Measurements from ENCODE around the gene IVD.
A peak's percentile ranks its signal among the peaks of the same experiment; 100 is the strongest.

IVD gene

DNA sequence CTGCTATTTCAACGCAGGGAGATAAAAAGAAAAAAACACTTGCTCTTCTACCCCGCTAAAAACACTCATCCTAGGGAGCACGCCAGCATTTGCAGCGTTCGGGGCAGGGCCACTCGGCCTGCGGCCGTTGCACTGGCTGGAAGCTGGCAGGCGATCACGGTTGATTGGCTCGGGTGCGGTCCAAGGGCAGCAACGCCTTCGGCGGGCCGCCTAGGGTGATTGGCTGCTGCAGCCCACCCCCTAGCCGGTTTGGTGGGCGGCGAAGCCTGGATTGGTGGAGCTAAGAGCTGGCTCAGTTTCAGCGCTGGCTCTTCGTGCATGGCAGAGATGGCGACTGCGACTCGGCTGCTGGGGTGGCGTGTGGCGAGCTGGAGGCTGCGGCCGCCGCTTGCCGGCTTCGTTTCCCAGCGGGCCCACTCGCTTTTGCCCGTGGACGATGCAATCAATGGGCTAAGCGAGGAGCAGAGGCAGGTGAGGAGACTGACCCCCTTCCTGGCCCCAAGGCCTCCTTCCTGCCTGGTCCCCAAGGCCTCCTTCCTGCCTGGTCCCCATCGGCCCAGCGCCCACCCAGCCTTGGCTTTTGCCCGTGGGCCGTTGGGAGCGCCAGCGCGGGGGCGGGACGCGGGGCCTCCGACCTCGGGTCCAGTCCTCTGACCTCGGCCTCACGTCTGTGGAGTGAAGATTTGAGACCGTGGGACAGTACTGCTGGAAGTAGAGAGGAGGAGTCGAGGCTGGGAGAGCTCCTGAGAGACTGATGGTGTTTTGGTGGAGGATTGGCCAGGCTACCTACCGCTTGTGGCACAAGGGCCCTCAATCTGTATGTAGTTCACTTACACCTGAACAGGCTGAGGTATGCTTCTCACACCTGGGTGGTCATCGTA is at the start of gene IVD:
Gene IVD, plus strand, starts transcription at position 295 of the 881 bp plus-strand sequence. Its CDS starts 33 bp downstream, at position 328.
- peak; percentile 96 for DNase-seq

DNA sequence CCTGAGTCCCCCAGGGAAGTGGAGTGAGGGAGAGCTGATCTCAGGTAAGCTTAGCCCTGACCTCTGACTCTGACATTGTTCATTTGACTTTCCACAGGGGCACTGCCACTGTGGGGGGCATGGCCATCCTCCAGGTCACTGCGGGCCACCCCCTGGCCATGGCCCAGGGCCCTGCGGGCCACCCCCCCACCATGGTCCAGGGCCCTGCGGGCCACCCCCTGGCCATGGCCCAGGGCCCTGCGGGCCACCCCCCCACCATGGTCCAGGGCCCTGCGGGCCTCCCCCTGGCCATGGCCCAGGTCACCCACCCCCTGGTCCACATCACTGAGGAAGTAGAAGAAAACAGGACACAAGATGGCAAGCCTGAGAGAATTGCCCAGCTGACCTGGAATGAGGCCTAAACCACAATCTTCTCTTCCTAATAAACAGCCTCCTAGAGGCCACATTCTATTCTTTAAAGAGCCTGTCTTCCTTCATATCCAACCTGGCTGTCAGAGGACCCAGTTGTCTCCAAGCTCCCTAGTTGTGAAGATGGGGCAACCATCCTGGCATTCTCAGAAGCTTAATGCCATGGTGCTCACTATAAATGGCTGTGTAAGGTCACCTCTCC is 49.5 kb upstream of the IVD start:
- no peak for DNase-seq

DNA sequence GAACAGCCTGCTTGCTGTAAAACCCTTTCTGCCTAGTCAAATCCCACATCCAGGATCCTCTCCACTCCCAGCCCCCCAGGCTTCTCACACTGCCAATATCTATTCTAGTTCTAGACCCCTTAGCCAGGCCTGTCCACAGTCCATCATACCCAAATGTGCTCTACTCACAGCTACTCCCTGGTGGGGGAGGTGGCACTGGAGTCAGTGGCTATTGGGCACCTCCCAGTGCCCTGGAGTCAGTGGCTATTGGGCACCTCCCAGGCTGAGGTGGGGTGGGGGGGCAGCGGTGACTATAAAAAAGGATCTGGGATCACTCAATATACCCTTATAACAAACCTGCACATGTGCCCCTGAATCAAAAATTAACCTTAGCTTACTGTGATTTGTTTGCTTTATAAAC is 48.3 kb upstream of the IVD start:
- DNase-seq, result no peak

DNA sequence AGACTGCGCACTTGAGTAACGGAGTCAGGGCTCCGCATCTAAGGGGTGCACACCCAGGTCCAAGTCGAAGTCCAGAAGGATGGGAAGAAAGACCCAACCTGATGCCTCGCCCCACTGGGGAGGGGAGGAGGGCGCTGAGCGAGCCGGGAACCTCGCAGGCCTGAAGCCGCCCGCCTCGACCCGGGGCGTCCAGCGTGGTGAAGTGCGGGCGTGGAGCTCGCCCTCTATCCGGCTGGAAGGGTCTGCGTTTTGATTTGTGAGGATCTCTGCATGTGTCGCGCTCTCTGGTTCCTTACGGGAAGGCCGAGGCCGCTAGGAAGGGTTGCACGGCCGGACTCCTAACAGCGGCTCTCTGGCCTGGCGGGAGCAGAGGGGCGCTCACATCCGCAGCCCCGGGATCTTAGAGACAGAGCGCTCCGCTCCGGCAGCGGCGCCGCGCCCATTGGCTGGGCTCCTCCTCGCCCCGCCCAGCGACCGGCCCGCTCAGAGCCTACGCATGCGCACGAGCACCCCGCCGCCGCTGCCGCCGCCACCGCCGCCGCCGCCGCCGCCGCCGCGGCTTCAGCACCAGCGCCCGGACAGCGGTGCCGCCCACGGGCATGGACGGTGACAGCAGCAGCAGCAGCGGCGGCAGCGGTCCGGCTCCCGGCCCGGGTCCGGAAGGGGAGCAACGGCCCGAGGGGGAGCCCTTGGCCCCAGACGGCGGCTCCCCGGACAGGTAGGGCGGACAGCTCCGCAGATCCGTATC is 47.7 kb upstream of the IVD start, which contains the start of gene DISP2:
Gene DISP2, plus strand, starts transcription at position 497 of the 748 bp plus-strand sequence. Its CDS starts 103 bp downstream, at position 600.
- peak; percentile 92 for DNase-seq

DNA sequence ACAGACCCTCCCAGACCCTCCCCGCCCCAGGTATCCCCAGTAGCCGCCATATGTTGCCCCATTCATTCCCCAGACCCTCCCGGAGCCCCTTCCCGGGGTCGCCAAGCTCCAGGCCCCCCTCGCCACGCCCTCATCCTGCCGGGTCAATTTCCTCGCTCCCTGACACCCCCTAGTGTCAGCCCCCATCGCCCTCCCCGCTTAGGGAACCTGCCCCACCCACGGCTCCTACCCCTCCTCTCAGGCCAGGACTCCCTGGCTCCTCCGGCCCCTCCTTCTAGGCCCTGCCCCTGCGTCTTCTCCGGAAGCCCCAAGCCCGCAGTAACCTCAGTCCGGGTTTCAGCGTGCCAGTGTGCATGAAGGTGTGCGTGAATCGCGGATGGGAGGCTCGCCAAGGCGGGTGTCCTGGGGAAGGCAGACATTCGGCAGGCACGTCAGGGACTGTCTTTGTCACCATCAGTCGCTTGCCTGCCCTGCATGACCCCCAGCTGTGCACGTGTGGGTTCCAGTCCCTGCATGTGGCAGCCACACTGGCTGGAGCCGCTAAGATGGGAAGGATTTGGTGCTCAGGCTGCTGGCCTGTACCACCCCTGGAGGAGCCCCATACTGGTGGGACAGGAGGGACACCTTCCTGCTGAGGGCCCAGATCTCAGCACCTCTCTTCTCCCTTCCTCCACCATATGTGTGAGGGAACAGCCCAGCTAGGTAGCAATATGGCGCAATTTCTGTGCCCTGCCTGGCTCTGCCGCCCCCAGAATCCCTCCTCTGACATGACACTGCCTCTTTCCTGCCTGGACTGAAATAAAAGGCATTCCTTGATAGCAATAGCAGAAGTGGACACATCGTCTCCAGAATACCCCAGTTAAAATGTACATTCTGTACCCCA is 46.9 kb upstream of the IVD start:
- DNase-seq, result no peak

DNA sequence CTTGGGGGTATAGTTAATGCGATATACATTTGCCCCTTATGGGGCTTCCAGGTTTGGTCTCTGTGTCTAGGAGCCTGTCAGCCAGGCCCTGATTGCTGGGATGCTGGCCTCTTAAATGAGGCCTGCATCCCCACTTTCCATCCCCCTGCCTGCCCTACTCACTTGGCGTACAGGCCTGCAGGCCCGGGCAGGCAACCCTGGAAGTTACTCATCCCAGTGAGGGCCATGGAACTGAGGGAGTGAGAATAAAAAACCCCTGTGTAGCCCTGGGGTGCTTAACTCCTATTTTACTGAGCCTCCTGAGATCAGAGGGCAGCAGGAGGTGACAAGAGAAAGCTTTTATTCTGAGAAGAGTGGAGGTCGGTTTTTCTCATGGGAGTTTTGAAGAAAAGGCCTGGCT is 45.6 kb upstream of the IVD start:
- no peak for DNase-seq

DNA sequence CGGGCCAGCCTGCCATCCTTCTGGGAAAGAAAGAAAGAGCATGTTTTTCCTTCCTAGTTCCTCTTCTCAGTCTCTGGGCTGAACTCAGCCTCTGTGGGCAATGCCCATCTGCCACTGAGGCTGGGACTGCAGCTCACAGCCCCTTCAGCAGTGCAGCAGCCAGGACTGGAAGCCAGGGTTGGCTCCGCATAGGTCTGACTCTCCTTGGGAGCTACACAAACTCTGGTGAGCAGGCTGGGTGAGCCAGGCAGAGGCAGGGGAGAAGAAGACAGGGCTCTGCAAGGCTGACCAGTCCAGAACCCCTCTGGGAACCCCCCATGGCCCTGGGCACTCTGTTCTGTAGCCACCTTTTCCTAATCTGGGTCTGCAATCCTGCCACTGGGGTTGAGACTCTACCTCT is 44.0 kb upstream of the IVD start:
- no peak for DNase-seq

DNA sequence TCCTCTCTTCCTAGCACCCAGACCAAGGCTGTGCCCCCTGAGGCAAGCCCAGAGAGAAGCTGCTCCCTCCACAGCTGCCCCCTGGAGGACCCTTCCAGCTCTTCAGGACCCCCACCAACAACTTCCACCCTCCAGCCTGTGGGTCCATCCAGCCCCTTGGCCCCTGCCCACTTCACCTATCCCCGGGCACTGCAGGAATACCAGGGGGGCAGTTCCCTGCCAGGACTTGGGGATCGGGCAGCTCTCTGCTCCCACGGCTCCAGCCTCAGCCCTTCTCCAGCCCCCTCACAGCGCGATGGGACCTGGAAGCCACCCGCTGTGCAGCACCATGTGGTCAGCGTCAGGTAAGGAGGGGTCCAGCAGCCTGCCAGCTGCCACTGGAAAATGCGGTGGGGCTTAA is 42.0 kb upstream of the IVD start:
- no peak for DNase-seq

DNA sequence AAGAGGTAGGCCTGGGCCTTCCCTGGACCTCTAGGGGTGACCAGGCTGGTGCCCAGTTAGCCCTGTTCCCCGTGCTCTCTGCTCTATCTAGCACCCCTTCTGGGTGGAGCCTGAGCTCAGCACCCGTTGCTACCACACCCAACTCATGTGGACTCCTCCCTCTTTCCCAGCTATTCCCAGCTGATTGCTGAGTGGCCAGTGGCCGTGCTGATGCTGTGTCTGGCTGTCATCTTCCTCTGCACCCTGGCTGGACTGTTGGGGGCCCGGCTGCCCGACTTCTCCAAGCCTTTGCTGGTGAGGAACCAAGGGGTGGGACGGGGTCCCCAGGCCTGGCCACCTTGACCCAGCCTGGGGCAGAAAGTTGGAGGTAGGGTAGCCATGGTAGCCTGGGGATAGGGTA is 41.3 kb upstream of the IVD start:
- DNase-seq, result no peak

DNA sequence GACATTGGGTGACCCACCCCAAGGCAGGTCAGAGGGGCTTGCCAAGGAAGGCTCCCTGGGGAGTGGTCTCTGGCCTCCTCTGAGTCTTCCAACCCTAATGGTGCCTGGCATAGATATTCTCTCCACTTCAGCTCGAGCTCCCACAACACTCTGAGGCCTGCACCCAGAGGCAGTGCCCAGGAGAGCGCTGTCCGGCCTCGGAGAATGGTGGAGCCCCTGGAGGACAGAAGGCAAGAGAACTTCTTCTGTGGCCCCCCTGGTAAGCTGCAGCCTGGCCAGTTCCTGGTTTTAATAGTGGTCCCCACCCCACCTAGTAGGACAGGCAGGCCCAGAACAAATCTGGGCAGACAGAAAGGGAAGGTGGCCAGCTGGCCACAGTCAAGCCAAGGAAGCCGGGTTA is 40.6 kb upstream of the IVD start:
- DNase-seq, result no peak

DNA sequence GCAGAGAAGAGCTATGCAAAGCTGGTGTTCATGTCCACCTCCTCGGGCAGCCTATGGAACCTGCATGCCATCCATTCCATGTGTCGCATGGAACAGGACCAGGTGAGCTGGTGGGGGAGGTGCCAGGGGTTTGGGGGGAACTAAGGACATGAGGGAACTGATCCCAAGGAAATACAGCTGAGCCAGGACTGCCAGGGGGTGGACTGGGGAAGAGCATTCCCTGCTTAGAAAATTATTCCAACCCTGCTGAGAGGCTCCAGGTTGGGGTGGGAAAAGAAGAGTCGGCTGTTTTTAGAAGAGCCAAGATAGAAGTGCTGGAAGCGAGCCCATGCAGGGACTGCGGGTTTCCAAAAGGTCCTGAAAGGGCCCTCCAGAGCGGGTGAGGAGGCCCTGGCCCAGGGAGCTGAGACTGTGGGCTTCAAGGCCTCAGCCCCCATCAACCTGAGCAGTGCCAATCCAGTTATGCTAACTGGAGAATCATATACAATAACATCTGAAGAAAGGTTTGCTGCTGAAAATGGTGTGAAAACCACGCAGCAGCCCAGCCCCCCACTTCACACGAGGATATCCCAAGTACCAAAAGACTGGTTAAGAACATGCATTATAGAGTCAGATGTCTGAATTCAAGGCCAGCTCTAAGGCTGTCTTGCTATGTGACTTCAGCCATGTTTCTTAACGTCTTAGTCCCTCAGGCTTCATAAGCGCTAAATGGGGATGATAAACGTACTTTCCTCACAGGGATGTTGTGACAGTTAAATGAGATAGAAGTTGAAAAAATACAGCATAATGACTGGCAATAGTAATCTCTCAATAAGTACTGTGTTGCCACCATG is 39.8 kb upstream of the IVD start:
- no peak for DNase-seq

DNA sequence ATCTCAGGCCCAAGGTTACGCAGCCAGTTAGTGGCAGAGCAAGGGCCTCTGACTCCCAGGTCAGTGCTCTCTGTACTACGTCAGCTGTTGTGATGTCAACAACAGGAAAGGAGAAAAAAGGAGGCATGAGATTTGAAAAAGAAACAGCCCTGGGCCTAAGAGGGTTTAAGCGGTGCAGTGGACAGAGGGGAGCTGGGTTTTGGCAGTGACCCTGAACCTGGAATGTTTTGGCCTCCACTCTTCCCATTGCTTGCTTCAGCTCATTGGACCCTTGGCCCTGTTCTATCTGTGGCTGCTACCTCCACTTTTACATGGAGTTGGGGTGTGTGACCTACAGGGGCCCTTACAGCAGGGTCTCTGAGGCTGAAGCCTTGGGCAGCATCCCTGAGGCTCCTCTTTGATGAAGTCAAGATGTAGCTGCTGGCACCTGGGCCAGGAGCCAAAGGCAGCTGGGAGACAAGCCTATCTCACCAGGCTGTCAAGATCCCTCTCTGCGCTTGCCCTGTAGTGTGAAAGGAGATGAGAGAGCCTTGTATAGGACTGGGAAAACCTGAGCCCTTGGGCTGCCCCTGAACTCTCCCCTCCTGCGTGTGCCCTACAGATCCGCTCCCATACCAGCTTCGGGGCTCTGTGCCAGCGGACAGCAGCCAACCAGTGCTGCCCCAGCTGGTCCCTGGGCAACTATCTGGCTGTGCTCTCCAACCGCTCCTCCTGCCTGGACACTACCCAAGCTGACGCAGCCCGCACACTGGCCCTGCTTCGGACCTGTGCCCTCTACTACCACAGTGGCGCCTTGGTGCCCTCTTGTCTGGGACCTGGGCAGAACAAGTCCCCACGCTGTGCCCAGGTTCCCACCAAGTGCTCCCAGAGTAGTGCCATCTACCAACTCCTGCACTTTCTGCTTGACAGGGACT is 38.9 kb upstream of the IVD start:
- no peak for DNase-seq

DNA sequence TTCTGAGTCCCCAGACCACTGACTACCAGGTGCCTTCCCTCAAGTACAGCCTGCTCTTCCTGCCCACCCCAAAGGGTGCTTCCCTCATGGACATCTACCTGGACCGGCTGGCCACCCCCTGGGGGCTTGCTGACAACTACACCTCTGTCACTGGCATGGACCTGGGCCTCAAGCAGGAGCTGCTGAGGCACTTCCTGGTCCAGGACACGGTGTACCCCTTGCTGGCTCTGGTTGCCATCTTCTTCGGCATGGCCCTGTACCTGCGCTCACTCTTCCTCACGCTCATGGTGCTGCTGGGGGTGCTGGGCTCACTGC is 38.3 kb upstream of the IVD start:
- no peak for DNase-seq

DNA sequence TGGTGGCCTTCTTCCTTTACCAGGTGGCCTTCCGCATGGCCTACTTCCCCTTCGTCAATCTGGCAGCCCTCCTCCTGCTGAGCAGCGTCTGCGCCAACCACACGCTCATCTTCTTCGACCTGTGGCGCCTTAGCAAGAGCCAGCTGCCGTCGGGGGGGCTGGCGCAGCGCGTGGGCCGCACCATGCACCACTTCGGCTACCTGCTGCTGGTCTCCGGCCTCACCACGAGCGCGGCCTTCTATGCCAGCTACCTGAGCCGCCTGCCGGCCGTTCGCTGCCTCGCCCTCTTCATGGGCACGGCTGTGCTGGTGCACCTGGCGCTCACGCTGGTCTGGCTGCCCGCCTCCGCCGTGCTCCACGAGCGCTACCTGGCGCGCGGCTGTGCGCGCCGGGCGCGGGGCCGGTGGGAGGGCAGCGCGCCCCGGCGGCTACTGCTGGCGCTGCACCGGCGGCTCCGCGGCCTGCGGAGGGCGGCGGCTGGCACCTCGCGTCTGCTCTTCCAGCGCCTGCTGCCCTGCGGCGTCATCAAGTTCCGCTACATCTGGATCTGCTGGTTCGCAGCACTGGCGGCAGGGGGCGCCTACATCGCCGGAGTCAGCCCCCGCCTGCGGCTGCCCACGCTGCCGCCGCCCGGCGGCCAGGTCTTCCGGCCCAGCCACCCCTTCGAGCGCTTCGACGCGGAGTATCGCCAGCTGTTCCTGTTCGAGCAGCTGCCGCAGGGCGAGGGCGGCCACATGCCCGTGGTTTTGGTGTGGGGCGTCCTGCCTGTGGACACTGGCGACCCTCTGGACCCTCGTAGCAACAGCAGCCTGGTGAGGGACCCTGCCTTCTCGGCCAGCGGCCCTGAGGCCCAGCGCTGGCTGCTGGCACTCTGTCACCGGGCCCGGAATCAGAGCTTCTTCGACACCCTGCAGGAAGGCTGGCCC is 37.6 kb upstream of the IVD start:
- peak; percentile 85 for DNase-seq

DNA sequence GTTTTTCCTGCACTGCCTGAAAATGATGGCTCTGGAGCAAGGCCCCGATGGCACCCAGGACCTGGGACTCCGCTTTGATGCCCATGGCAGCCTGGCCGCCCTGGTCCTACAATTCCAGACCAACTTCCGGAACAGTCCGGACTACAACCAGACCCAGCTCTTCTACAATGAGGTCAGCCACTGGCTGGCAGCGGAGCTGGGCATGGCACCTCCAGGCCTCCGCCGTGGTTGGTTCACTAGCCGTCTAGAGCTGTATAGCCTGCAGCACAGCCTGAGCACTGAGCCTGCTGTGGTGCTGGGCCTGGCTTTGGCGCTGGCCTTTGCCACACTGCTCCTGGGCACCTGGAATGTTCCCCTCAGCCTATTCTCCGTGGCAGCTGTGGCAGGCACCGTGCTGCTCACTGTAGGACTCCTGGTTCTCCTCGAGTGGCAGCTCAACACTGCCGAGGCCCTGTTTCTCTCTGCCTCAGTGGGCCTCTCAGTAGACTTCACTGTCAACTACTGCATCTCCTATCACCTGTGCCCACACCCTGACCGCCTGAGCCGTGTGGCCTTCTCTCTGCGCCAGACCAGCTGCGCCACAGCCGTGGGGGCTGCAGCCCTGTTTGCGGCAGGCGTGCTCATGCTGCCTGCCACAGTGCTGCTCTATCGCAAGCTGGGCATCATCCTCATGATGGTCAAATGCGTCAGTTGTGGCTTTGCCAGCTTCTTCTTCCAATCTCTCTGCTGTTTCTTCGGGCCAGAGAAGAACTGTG is 36.7 kb upstream of the IVD start:
- DNase-seq, result no peak

DNA sequence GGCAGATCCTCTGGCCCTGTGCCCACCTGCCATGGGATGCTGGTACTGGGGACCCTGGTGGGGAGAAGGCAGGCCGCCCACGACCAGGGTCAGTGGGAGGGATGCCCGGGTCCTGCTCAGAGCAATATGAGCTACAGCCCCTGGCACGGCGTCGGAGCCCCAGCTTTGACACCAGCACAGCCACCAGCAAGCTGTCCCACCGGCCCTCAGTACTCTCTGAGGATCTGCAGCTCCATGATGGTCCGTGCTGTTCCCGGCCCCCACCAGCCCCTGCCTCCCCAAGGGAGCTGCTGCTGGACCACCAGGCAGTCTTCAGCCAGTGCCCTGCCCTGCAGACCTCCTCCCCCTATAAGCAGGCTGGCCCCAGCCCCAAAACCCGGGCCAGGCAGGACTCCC is 36.1 kb upstream of the IVD start:
- DNase-seq, result no peak

DNA sequence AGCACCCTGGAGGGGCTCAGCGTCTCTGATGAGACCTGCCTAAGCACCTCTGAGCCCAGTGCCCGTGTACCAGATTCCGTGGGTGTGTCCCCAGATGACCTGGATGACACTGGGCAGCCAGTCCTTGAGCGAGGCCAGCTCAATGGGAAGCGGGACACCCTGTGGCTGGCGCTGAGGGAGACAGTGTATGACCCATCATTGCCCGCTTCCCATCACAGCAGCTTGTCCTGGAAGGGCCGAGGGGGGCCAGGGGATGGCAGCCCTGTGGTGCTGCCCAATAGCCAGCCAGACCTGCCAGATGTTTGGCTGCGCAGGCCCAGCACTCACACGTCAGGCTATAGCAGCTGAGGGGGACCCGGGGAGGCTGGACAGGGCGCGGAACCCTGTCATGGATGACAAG is 35.6 kb upstream of the IVD start:
- DNase-seq, result no peak

DNA sequence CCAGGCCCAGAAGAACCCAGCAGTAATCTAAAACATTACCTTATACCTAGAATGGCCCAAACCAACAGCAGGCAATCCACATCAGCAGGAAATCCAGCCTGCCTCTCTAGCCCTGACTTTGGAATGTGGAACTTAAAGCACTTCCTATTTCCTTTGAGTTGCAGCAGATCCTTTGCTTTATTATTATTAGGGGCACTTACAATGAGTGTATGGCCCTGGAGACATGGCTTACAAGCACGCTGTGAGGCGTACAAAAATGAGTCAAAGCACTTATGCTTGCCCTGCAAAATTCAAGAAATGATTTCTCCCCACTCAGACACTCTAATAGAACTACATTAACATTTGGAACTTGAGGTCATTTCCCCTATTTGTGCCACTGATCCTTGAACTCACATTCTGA is 32.6 kb upstream of the IVD start:
- no peak for DNase-seq

DNA sequence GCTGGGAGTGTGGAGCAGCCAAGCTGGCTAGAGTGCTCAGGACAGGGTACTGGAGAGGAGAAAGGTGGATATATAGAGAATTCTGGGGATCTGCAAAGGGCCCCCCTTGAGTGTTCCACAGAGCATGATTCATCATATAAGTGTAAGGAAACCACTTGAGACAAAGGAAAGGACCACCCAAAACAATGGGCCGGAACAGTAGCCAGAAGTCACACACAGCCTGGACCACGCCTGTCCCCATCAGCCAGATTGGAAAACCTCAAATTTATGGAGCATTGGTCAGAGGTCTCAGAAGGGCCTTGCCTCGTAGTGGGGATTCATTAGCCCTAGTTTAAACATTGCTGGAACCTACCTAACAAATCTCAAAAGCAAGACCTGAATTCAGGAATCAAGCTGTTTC is 28.0 kb upstream of the IVD start:
- DNase-seq, result no peak
